ENCODE measurements around the gene HSD11B1L. TPM values are rescaled to one million over a fixed set of nuclear protein-coding genes. Genes with fewer than 3 reads are reported as not detected.
A peak's percentile ranks its signal among the peaks of the same experiment; 100 is the strongest.

HSD11B1L gene
- polyA plus RNA-seq, 1 experiment, result 4.9 TPM

DNA sequence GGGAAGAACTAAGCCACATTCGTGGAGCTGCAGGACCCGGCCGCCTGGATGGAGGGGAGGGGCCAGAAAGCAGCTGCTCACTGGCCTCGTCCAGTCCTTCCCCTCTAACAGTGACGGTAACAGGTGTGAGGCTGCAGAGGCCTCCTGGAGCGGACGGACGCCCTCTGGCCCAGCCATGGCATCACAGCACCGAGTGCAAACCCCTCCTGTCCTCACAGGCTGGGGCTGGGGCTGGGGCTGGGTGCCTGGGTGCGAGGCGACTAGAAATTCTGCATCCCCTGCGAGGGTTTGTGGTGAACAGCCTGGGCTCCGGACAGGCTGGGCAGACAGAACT lies 4.1 kb upstream of the HSD11B1L start:
- ChIA-PET POLR2A (no interaction called here), CTCF (interaction anchor here (0.9 kb wide), 1 partner anchor 11 kb away, joined by 3 read pairs; no protein-coding TSS in a partner anchor)
- no peak for DNase-seq (ENCODE audit: low read depth, low spot score)
- no peak overlapping the region for H3K27ac ChIP-seq (ENCODE audit: low read depth, low read length)
- H3K4me3 ChIP-seq (ENCODE audit: low read depth, low read length), result no peak overlapping the region
- no peak for TF ChIP-seq CTCF (IDR thresholded peaks at IDR 0.05; ENCODE audit: low read depth, low read length)
- no peaks in the 10 kb centered on the region for H3K27me3 ChIP-seq (ENCODE audit: control insufficient read depth, insufficient read depth, low read length)
- peaks cover 4% of the 10 kb centered on the region; the same call in 1 of the 2 replicates for H3K9me3 ChIP-seq (ENCODE audit: control insufficient read depth, insufficient read depth, low read length)

GRCh38 chr19:5677136-5677535 lies 3.7 kb upstream of the HSD11B1L start:
- CTCF ChIA-PET, result interaction anchor here (0.9 kb wide), 1 partner anchor 10 kb away, joined by 3 read pairs; no protein-coding TSS in a partner anchor
- no peak overlapping the region for H3K4me3 ChIP-seq (ENCODE audit: low read depth, low read length)
- POLR2A ChIA-PET, result no interaction called here
- TF ChIP-seq CTCF (IDR thresholded peaks at IDR 0.05; ENCODE audit: low read depth, low read length), result no peak
- H3K27me3 ChIP-seq (ENCODE audit: control insufficient read depth, insufficient read depth, low read length), result no peaks in the 10 kb centered on the region
- DNase-seq (ENCODE audit: low read depth, low spot score), result no peak
- H3K9me3 ChIP-seq (ENCODE audit: control insufficient read depth, insufficient read depth, low read length), result peaks cover 4% of the 10 kb centered on the region; the same call in 1 of the 2 replicates
- H3K27ac ChIP-seq (ENCODE audit: low read depth, low read length), result no peak overlapping the region

GRCh38 chr19:5677580-5677979 lies 3.2 kb upstream of the HSD11B1L start:
- Histone ChIP-seq H3K4me3 (ENCODE audit: low read depth, low read length) (no peak overlapping the region), H3K9me3 (ENCODE audit: control insufficient read depth, insufficient read depth, low read length) (peaks cover 4% of the 10 kb centered on the region; the same call in 1 of the 2 replicates), H3K27me3 (ENCODE audit: control insufficient read depth, insufficient read depth, low read length) (no peaks in the 10 kb centered on the region), H3K27ac (ENCODE audit: low read depth, low read length) (no peak overlapping the region)
- TF ChIP-seq CTCF (IDR thresholded peaks at IDR 0.05; ENCODE audit: low read depth, low read length), result no peak
- DNase-seq (ENCODE audit: low read depth, low spot score), result no peak
- ChIA-PET POLR2A (no interaction called here), CTCF (no interaction called here)

DNA sequence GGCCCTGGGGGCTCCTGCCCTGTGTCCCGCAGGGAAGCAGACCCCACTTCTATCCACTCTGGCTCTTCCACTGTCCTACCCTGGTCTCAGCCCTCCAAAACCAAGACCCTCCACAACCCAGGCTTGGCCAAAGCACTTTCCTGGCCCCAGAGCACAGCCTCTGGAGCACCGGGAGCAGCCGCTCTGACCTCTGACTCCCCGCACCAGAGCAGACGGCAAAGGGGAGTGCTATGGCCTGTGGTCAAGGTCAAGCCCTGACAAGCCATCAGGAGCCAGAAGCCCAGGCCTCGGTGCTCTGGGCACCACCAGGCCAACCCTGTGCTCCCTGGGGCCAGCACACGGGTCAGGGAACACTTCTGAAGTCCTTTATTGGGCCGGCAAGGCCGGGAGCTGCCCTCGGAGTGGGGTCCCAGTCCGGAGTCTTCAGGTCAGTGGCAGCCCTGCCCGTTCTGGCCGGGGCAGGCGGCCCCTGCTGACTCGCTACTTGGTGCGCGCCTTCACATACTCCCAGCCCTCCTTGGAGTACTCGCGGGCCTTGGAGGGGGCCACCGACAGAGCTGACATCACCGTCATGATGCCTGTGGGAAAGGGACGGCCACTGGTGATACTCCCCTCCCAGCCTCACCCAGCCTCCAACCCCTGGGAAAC lies 2.6 kb upstream of the HSD11B1L start:
- H3K27ac ChIP-seq (ENCODE audit: low read depth, low read length), result no peak overlapping the region
- H3K27me3 ChIP-seq (ENCODE audit: control insufficient read depth, insufficient read depth, low read length), result no peaks in the 10 kb centered on the region
- ChIA-PET POLR2A (no interaction called here), CTCF (no interaction called here)
- no peak overlapping the region for H3K4me3 ChIP-seq (ENCODE audit: low read depth, low read length)
- DNase-seq (ENCODE audit: low read depth, low spot score), result no peak
- TF ChIP-seq CTCF (IDR thresholded peaks at IDR 0.05; ENCODE audit: low read depth, low read length), result no peak
- H3K9me3 ChIP-seq (ENCODE audit: control insufficient read depth, insufficient read depth, low read length), result peaks cover 4% of the 10 kb centered on the region; the same call in 1 of the 2 replicates

DNA sequence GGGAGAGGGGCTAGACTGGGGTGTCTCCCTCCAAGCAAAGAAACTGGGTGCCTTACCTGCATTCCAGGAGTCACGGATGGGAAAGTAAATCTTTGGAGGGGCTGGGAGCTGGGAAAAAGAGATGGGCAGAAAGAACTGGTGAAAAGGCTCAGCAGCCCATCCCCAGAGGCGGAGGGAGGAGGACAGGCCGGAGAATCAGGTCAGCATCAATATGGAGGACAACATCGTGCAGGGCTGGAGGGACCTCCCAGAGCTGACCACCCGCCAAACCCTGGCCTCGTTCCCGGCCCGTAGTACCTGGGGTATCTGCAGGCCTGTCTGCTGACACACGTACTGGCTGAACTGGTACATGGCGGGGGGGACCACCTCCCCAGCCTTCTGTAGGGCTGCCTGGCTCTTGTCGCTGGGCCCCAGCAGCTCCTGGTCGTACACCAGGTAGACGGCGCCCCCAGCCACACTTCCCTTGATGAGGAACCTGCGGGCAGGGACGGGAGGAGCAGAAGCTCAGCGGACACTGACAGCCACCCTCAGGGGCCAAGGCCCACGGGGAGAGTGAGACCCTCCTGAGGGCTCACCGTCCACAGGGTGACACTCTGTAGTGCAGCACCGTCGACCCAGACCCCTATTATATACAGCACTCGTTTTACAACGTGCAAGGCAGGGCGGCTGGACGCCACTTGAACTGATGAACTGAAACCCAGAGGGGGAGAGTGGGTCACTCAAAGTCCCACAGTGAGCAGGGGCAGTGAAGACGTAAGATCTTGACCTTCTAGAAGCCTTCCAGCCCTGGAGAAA lies 1.3 kb upstream of the HSD11B1L start:
- no peak for TF ChIP-seq CTCF (IDR thresholded peaks at IDR 0.05; ENCODE audit: low read depth, low read length)
- no peak for DNase-seq (ENCODE audit: low read depth, low spot score)
- H3K27me3 ChIP-seq (ENCODE audit: control insufficient read depth, insufficient read depth, low read length), result no peaks in the 10 kb centered on the region
- peak overlapping the region; percentile 96 for H3K4me3 ChIP-seq (ENCODE audit: low read depth, low read length)
- H3K9me3 ChIP-seq (ENCODE audit: control insufficient read depth, insufficient read depth, low read length), result peaks cover 4% of the 10 kb centered on the region; the same call in 1 of the 2 replicates
- ChIA-PET POLR2A (interaction anchor here (0.7 kb wide), 1 partner anchor 9 kb away, joined by 3 read pairs; no protein-coding TSS in a partner anchor), CTCF (no interaction called here)
- peak overlapping the region; percentile 39 for H3K27ac ChIP-seq (ENCODE audit: low read depth, low read length)

All from AG04450 (cell line).